ENCODE results near the gene BCDIN3D.

DNA sequence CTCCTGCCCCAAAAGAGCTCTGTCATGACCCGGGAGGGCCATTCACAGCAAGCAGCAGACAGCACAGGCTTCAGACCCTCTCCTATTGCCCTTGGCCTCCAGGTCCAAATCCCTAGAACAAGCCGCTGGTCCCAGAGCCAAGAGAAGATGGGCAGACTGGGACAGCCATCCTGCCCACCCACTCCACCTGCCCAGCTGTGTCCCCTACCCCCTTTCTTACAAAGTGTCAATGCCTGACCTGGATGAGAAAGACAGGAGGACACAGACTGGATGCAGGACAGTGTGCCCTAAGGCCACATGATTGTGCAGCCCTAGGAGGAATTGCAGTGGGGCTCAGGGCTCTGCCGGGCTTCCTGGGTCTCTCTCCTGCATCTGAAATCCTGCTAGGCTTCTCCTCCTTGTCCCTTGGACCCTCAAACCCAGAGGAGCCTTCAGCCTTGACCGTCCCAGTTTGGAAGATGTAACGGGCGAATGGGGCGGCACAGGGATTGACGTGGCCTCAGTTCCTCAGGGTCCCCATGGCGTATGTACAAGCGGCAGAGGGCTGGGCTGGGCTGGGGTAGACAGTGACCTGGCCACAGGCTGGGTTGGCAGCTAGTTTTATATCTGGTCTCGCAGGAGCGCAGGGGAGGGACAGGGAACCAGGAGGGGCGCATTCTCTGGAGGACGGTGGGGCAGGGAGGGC, 27.1 kb upstream of the BCDIN3D start:
- TF ChIP-seq, protein P1, sequence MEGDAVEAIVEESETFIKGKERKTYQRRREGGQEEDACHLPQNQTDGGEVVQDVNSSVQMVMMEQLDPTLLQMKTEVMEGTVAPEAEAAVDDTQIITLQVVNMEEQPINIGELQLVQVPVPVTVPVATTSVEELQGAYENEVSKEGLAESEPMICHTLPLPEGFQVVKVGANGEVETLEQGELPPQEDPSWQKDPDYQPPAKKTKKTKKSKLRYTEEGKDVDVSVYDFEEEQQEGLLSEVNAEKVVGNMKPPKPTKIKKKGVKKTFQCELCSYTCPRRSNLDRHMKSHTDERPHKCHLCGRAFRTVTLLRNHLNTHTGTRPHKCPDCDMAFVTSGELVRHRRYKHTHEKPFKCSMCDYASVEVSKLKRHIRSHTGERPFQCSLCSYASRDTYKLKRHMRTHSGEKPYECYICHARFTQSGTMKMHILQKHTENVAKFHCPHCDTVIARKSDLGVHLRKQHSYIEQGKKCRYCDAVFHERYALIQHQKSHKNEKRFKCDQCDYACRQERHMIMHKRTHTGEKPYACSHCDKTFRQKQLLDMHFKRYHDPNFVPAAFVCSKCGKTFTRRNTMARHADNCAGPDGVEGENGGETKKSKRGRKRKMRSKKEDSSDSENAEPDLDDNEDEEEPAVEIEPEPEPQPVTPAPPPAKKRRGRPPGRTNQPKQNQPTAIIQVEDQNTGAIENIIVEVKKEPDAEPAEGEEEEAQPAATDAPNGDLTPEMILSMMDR (IDR thresholded peaks at IDR 0.05; ENCODE audit: low read length): no peak
- TF ChIP-seq EZH2 (IDR thresholded peaks at IDR 0.05; ENCODE audit: borderline replicate concordance, low read length): no peak

All from OCI-LY1 (cell line).